DOHH2 (cell line): ENCODE data around the gene SPATA24.
"Not testable (repeated sequence)": the region's sequence is repeated elsewhere in the genome, so short reads cannot be mapped to it uniquely, and the experiment has no call there.

Experiments used
- H3F3A ChIP-seq: fragments of 200-600 bp; sonication (generic), shearing (Covaris generic); 2 replicates; pipeline ENCODE4 v1.6.0; 2016; ENCODE audit warnings: antibody characterized with exemption, mild to moderate bottlenecking; ENCODE audit not compliant: control insufficient read depth, insufficient read depth
- H3K27ac ChIP-seq: fragments of 200-600 bp; sonication (generic); 2 replicates; pipeline ENCODE4 v1.5.1; 2014; ENCODE audit warnings: low read depth, mild to moderate bottlenecking, low read length, moderate library complexity
- H3K27me3 ChIP-seq: fragments of 200-600 bp; sonication (generic); 2 replicates; pipeline ENCODE4 v1.6.1; 2014; ENCODE audit warnings: mild to moderate bottlenecking, low read length, mixed read lengths; ENCODE audit not compliant: control insufficient read depth
- H3K36me3 ChIP-seq: fragments of 200-600 bp; sonication (generic); 2 replicates; pipeline ENCODE4 v1.6.1; 2014; ENCODE audit warnings: mild to moderate bottlenecking, low read length, moderate library complexity, mixed read lengths; ENCODE audit not compliant: control insufficient read depth
- H3K4me1 ChIP-seq: fragments of 200-600 bp; sonication (generic); 2 replicates; pipeline ENCODE4 v1.6.1; 2014; ENCODE audit warnings: mild to moderate bottlenecking, low read length, mixed read lengths; ENCODE audit not compliant: control insufficient read depth
- H3K4me2 ChIP-seq: fragments of 200-600 bp; sonication (generic); 2 replicates; pipeline ENCODE4 v1.6.0; 2014; ENCODE audit warnings: mild to moderate bottlenecking, low read length, moderate library complexity
- H3K4me3 ChIP-seq: fragments of 200-600 bp; sonication (generic); 2 replicates; pipeline ENCODE4 v1.5.1; 2014; ENCODE audit warnings: mild to moderate bottlenecking, low read length, mixed read lengths
- H3K79me2 ChIP-seq: fragments of 200-600 bp; sonication (generic); 2 replicates; pipeline ENCODE4 v1.6.1; 2014; ENCODE audit warnings: mild to moderate bottlenecking, low read length, mixed read lengths; ENCODE audit not compliant: control insufficient read depth
- H3K9me2 ChIP-seq: fragments of 200-600 bp; sonication (generic); replicated peaks from 2 replicates; pipeline ENCODE4 v1.6.1; 2014; ENCODE audit warnings: mild to moderate bottlenecking, low read length, mixed read lengths; ENCODE audit not compliant: control insufficient read depth
- H3K9me3 ChIP-seq: fragments of 200-600 bp; sonication (generic); 2 replicates; pipeline ENCODE4 v1.6.1; 2014; ENCODE audit warnings: antibody characterized with exemption, low read length, mixed read lengths; ENCODE audit not compliant: control insufficient read depth, insufficient read depth
- H4K20me1 ChIP-seq: fragments of 200-600 bp; sonication (generic); 2 replicates; pipeline ENCODE4 v1.6.0; 2014; ENCODE audit warnings: low read depth, mild to moderate bottlenecking, antibody characterized with exemption, low read length, moderate library complexity; ENCODE audit not compliant: control insufficient read depth, insufficient read depth
- EZH2phosphoT487 ChIP-seq: fragments of 200-600 bp; sonication (generic); IDR thresholded peaks from 2 replicates; pipeline ENCODE4 v1.6.1; 2017; ENCODE audit warnings: borderline replicate concordance, mild to moderate bottlenecking, antibody characterized with exemption, low read length, moderate library complexity, mixed read lengths
- TF ChIP-seq, protein P1 (sequence below): fragments of 200-600 bp; sonication (generic); IDR thresholded peaks from one replicate; pipeline ENCODE4 v1.5.1; 2014; ENCODE audit warnings: antibody characterized with exemption, mild to moderate bottlenecking, low read depth, low read length; ENCODE audit not compliant: poor library complexity, severe bottlenecking

Gene SPATA24

DNA sequence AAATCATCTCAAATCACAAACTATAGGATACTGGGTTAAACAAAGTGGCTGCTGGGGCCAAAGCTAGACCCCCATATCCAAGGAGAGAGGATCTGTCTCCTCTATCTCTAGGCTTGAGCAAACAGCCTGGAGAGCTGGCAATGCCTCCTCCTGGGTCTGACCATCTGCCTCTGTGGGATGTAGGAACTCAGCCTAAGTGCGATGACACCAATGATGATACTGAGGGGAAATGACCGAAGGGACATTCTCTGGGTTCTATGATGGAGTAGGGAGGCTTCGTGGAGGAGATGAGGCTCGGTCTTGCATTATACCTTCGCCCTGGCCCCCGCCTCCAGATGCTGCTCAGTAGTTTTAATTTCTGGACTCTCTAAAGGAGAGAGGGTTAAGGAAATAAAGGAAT lies 9.3 kb upstream of the SPATA24 start:
- Histone ChIP-seq H3K9me3 (no peaks in the 10 kb centered on the region), H3K36me3 (no peaks in the 10 kb centered on the region), H3K79me2 (no peaks in the 10 kb centered on the region), H4K20me1 (no peaks in the 10 kb centered on the region), H3K4me2 (no peak overlapping the region), H3F3A (no peaks in the 10 kb centered on the region), H3K27ac (no peak overlapping the region), H3K4me1 (peaks cover 3% of the 10 kb centered on the region), H3K27me3 (no peaks in the 10 kb centered on the region), H3K9me2 (no peaks in the 10 kb centered on the region), H3K4me3 (no peak overlapping the region)
- TF ChIP-seq EZH2phosphoT487, result no peak
- TF ChIP-seq, protein P1, sequence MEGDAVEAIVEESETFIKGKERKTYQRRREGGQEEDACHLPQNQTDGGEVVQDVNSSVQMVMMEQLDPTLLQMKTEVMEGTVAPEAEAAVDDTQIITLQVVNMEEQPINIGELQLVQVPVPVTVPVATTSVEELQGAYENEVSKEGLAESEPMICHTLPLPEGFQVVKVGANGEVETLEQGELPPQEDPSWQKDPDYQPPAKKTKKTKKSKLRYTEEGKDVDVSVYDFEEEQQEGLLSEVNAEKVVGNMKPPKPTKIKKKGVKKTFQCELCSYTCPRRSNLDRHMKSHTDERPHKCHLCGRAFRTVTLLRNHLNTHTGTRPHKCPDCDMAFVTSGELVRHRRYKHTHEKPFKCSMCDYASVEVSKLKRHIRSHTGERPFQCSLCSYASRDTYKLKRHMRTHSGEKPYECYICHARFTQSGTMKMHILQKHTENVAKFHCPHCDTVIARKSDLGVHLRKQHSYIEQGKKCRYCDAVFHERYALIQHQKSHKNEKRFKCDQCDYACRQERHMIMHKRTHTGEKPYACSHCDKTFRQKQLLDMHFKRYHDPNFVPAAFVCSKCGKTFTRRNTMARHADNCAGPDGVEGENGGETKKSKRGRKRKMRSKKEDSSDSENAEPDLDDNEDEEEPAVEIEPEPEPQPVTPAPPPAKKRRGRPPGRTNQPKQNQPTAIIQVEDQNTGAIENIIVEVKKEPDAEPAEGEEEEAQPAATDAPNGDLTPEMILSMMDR, result no peak

DNA sequence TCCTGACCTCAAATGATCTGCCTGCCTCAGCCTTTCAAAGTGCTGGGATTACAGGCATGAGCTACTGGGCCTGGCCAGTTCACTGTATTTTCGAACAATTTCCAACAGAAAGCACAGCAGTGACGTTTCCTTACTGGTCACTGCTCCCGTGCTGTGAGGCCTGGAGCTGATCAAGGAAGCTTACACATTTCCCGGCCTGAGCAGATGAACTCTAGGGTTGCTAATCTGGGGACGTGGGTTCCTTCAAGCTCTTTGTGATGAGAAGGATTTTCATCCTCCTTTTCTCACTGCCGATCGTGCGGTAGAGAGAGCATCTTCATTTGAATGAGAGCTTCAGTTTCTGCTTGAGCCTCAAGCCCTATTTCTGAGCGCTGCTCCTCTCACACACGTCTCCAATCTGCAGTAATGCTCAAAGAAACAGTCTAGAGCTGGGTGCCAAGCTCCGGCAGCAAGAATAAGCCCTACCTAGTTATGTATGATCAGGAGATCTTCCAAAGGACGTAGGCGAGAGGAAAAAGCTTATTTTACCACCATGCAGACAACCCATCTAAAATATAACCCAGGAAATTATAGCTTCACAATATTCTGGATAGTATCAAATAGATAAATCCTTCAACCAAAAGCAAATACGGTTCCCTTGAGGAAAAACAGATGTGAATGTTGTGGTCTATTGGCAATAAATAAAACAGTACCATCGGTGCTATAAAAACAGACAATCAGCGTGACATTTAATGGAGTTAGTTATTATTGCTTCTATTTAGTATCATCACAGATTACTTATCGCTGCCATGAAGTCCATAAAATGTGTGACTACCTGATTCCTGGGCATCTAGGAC lies 7.3 kb upstream of the SPATA24 start:
- H3K36me3 ChIP-seq, result no peaks in the 10 kb centered on the region
- no peaks in the 10 kb centered on the region for H3K79me2 ChIP-seq
- H3K27ac ChIP-seq, result no peak overlapping the region
- H3K4me2 ChIP-seq, result no peak overlapping the region
- H3K9me3 ChIP-seq, result no peaks in the 10 kb centered on the region
- H3K9me2 ChIP-seq, result no peaks in the 10 kb centered on the region
- H4K20me1 ChIP-seq, result no peaks in the 10 kb centered on the region
- no peak for TF ChIP-seq EZH2phosphoT487
- TF ChIP-seq, protein P1, result no peak
- peaks cover 21% of the 10 kb centered on the region for H3K4me1 ChIP-seq
- H3K27me3 ChIP-seq, result no peaks in the 10 kb centered on the region
- H3K4me3 ChIP-seq, result no peak overlapping the region
- H3F3A ChIP-seq, result no peaks in the 10 kb centered on the region

DNA sequence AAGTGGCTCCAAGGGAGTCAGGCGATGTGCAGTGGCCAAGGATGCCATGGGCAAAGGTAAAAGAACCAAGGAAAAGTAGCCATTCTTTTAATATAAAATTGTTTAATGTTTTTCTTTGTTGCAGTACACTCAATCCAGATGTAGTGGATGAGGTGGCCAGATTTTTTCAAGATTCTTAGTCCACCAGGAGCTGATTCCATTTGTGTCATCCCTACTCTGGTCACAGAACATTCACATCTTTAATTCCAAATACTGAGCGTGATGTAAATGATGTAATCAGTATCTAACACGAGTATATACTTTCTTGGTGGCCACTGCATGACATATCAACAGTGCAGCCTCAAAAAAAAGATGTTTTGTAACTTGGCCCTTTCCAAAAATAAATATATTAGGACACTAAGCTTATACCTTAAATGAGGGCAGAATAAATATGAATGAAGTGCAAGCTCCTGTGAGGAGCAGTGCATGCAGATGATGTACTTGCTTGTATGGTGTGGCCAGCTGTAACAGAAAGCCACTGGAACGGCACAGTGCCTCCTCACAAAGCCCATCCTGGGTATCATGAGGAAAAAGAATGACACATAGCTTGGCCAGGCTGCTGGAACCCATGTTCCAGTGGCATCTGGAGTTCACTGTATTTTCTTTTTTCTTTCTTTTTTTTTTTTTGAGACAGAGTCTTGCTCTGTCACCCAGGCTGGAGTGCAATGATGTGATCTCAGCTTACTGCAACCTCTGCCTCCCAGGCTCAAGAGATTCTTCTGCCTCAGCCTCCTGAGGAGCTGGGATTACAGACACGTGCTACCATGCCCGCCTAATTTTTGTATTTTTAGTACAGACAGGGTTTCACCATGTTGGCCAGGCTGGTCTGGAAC lies 6.5 kb upstream of the SPATA24 start:
- TF ChIP-seq EZH2phosphoT487, result no peak
- TF ChIP-seq, protein P1, result no peak

DNA sequence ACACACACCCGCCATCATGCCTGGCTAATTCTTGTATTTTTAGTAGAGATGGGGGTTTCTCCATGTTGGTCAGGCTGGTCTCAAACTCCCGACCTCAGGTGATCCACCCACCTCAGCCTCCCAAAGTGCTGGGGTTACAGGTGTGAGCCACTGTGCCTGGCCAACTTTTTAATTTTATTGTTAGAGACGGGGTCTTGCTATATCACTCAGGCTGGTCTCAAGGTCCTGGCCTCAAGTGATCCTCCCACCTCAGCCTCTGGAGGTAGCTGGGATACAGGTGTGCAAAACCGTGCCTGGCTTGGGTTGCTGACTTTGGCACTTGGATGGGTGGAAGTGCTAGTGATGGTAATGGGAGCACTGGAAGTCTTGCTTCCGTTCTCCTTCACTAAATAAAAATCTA lies 5.2 kb upstream of the SPATA24 start:
- H3K36me3 ChIP-seq, H3F3A ChIP-seq, H3K27me3 ChIP-seq, H3K9me3 ChIP-seq, H3K79me2 ChIP-seq, H3K4me2 ChIP-seq, H4K20me1 ChIP-seq, H3K27ac ChIP-seq, H3K4me3 ChIP-seq, H3K9me2 ChIP-seq: not testable (repeated sequence)
- peaks cover 30% of the 10 kb centered on the region for H3K4me1 ChIP-seq

More for the DNA sequence above, 6.5 kb upstream of the SPATA24 start:
- H3K9me2 ChIP-seq, result no peaks in the 10 kb centered on the region
- H3K27ac ChIP-seq, result no peak overlapping the region
- H3K27me3 ChIP-seq, result no peaks in the 10 kb centered on the region
- H3K9me3 ChIP-seq, result no peaks in the 10 kb centered on the region
- H4K20me1 ChIP-seq, result no peaks in the 10 kb centered on the region
- no peaks in the 10 kb centered on the region for H3F3A ChIP-seq
- H3K4me2 ChIP-seq, result no peak overlapping the region
- no peaks in the 10 kb centered on the region for H3K79me2 ChIP-seq
- H3K36me3 ChIP-seq, result no peaks in the 10 kb centered on the region
- no peak overlapping the region for H3K4me3 ChIP-seq
- peaks cover 21% of the 10 kb centered on the region for H3K4me1 ChIP-seq
